Stimulated activated CD4-positive, alpha-beta T cell treated with anti-CD3 and anti-CD28 coated beads, Interleukin-12 subunit alpha, Interleukin-12 subunit beta, amount 100 ng/mL, for 4 hours (primary cell): Measurements from ENCODE around the gene ABCB1.
A peak's percentile ranks its signal among the peaks of the same experiment; 100 is the strongest.

ENCODE experiments used
- DNase-seq: peaks from one replicate; pipeline ENCODE4 v3.0.0-alpha.2; 2020

ABCB1 gene

DNA sequence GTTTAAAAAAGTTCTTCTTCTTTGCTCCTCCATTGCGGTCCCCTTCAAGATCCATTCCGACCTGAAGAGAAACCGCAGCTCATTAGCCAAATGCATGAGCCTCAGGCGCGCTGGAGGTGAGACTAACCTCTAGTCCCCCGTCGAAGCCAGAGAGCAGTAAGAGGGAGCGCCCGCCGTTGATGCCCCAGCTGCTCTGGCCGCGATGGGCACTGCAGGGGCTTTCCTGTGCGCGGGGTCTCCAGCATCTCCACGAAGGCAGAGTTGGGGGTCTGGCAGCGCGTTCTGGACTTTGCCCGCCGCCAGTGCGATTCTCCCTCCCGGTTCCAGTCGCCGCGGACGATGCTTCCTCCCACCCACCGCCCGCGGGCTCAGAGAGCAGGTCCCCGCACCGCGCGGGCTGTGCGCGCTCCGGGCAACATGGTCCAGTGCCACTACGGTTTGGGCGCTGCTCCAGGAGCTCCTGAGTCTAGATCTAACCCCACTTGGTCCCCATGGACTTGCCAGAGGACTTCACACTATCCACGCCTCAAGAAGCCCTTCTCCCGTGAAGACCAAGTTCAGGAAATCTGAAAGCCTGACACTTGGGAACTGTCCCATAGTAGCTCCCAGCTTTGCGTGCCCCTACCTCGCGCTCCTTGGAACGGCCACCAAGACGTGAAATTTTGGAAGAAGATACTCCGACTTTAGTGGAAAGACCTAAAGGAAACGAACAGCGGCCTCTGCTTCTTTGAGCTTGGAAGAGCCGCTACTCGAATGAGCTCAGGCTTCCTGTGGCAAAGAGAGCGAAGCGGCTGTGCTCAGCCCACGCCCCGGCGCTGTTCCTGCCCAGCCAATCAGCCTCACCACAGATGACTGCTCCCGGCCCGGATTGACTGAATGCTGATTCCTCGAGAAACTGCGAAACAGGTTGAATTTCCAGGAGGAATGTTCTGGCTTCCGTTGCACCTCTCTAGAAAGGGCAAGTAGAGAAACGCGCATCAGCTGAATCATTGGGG, at the start of gene ABCB1:
Gene ABCB1, minus strand, starts transcription at position 755 of the 995 bp plus-strand sequence. Its CDS starts 700 bp downstream, at position 55.
- peak; percentile 42 for DNase-seq

DNA sequence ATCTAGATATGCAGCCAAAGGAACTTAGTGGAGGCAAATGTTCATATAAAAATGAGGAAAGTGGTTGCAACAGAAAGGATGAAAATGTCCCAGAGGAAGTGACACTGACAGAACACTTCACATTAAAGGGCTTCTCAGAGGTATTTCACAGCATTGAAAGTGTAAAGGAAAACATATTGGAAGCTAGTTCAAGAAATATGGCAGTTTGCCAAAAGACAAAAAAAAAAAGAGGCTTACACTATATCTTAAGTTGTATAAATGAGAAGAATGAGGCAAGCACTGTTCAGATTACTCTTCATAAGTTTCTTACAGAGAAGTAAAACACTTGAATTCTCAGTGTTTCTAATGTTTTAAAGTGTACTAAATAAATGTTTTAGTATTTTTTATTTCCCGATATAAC, 47.6 kb upstream of the ABCB1 start:
- no peak for DNase-seq

DNA sequence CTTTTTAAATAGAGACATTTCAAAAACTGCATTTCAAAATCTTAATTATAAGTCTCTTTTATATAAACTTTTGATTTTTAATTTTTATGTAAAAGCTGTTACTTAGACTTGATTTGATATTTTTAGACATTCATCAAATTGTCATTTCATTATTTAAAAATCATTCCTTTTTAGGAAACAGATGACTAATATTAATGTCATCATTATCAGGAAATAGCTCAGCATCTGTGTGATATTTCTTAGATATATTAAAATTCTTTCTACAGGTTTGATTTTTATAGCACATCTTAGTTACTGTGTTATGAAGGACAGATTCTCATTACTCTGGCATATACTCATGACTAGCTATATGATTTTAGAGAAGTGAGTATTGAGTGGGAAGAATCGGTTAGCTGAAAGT, 44.8 kb upstream of the ABCB1 start:
- DNase-seq = no peak

- DNase-seq = no peak
Measured at GRCh38 chr7:87635921-87636320, 35.2 kb upstream of the ABCB1 start.

- DNase-seq = peak; percentile 12
Measured at GRCh38 chr7:87628780-87629569, 28.3 kb upstream of the ABCB1 start.

- no peak for DNase-seq
Measured at GRCh38 chr7:87627634-87627994, 26.9 kb upstream of the ABCB1 start.

GRCh38 chr7:87625101-87625500, 24.4 kb upstream of the ABCB1 start:
- DNase-seq = no peak

- no peak for DNase-seq
Measured at GRCh38 chr7:87624628-87625027, 23.9 kb upstream of the ABCB1 start.

GRCh38 chr7:87615197-87615596, 14.5 kb upstream of the ABCB1 start:
- DNase-seq = no peak

DNA sequence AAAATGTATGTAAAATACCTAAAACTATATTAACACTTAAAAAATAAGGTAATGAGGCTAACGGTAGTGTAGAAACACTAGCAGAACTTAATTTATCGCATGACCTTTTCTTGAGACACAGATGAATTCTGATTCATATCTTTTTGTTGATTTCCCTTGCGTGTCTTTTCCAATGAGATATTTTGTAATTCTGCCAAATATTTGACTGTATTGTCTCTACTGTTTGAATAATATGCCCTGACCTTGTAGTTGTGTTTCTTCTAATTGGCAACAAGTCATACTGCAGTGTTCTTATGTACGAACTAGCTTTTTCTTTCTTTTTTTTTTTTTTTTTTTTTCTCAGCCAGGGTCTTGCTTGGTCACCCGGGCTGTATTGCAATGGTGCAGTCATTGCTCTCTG, 9.2 kb upstream of the ABCB1 start:
- DNase-seq = no peak

DNA sequence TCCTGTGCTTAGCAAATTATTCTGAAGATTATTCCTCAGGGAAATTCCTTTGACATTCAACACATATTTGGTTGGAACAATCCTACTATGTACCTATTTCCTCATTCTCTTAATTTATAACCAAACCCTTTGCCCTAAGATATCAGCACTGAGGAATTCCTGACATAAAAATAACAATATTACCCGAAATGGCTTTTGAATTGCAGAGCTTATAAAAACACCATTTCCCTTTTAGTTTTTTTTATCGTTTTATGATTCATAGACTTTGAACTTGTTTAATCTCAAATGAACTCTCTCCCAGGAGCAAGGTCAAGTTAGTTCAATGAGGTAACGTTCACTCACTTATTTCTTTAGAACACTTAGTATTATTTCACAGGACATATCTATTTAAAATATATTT, 7.7 kb upstream of the ABCB1 start:
- DNase-seq = no peak

- DNase-seq = no peak
Measured at GRCh38 chr7:87604264-87604663, 3.6 kb upstream of the ABCB1 start.

DNA sequence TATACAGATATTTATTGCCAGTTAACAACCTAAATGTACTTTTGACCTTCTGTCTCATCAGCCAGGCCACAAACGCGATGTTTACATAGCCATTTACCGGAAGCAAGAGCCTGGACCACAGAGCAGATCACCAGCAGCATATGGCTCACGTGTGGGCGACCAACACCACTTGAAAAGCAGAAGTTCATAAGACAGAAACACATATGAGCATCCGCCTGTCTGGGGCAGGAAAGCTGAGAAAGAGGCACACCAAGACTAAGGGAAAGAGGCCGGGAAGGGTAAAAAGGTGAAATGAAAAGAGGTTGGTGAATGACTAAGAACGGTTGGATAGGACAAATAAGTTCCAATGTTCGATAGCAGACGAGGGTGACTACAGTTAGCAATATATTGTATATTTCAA, 1.3 kb downstream of the ABCB1 start:
- peak; percentile 7 for DNase-seq

DNA sequence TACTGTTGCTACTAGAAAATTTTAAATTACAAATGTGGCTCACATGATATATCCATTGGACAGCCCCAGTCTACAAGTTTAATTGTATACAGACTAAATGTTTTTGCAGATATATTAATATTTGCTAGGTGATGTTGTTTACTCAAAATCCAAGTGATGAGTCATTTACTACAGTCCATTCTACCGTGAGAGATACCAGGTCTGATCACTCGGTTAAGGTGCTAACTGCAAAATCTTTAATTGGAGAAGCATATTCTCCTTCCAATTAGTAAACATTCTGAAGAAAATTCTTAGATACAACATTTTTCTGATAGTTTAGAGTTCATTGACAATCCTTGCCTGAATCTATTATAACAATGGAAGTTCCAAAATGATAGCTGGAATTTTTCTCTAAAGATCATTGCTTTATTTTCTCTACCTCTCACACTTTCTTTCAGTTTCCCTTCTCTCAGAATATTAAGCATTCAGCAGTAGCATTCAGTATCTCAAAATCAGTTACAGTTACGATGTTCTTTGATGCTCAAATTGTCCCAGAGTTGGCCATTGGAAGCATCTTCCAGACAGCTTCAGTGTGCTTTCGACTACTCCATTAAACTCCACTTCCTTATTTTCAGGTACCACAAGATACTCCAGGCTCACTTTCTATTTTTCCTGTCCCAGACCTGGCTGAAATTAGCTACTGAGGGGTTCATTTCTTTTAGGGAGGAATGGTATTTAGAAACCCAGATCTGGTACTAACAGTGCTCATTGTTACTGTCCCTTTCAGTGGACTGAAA, 2.3 kb downstream of the ABCB1 start:
- DNase-seq = no peak

GRCh38 chr7:87596696-87597095, 4.0 kb downstream of the ABCB1 start:
- DNase-seq = no peak

GRCh38 chr7:87596136-87596535, 4.5 kb downstream of the ABCB1 start:
- DNase-seq = no peak

GRCh38 chr7:87592300-87592699, 8.4 kb downstream of the ABCB1 start:
- no peak for DNase-seq

DNA sequence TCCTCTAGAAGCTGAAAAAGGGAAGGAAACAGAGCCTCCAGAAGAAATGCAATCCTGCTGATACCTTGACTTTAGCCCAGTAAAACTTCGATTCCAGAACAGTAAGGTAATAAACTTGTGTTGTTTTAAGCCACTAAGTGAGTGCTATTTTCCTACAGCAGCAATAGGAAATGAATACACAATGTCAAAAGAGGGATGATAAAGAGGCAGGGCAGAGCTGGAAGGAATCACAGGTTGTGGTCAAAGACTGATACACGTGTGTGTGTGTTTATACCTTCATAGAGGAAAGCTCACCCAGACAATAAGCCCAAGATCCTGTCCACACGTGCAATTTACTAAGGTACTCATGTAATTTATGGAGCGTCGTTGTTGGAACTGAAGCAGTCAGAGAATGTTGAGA, 9.5 kb downstream of the ABCB1 start:
- no peak for DNase-seq

GRCh38 chr7:87590578-87590977, 10.1 kb downstream of the ABCB1 start:
- no peak for DNase-seq

GRCh38 chr7:87589631-87590030, 11.1 kb downstream of the ABCB1 start:
- no peak for DNase-seq

DNA sequence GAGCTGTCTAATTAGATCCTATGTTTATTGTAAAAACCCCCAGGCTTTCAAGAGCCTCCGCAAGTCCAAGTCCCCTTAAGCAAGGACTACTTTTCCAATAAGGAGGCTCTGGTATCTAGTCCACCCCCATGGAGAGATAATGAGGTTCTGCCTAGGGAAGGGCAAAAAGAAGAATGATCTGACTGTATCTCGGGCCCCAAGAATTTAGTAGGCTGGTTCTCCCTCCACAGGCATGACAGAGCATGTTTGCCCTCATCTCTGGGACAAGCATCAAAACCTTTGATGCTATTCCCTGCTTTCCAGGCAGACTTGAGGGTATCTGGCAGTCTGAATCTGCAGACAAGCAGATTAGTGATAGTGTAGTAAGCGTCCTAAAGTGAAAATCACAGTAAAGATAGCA, 19.0 kb downstream of the ABCB1 start:
- DNase-seq = no peak

- no peak for DNase-seq
Measured at GRCh38 chr7:87580636-87581035, 20.0 kb downstream of the ABCB1 start.

GRCh38 chr7:87575521-87575920, 25.2 kb downstream of the ABCB1 start:
- DNase-seq = no peak
